LNCAP (cell line): ENCODE data around the gene ARHGEF2.

ENCODE experiments used
- TF ChIP-seq, protein P1 (sequence below): fragments of 450-650 bp; IDR thresholded peaks from 2 replicates; pipeline ENCODE4 v1.5.1; 2017; ENCODE audit warnings: mild to moderate bottlenecking

The ARHGEF2 gene

DNA sequence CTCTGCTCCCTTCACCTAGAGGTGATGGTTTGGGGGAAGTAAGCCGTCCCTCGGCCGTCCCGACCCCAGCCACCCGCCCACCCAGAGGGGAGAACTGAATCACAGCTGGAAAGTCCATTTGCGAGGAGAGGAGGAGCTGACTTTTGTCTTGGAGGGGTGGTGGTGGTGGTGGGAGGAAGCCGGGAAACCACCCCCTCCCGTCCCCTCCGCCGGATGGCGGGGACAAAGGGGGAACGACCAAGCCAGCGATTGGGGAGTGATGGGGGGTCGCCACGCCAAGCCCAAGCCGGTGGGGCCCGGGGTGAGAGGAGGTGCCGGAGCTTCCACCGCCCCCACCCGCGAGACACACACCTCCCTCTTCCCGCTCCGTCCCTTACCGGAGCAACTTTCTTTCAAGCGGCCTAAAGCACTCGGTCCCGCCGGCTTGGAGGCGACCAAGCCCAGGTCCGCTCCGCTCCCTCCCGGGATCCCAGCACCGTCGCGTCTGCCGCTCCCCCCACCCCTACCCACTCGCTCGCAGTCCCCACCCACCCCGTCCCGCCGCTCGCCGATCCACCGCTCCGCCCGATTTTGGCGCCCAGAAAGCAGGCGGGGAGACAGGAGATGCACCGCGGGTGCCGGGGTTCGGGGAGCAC is 540 bp downstream of the ARHGEF2 start:
- TF ChIP-seq, protein P1, sequence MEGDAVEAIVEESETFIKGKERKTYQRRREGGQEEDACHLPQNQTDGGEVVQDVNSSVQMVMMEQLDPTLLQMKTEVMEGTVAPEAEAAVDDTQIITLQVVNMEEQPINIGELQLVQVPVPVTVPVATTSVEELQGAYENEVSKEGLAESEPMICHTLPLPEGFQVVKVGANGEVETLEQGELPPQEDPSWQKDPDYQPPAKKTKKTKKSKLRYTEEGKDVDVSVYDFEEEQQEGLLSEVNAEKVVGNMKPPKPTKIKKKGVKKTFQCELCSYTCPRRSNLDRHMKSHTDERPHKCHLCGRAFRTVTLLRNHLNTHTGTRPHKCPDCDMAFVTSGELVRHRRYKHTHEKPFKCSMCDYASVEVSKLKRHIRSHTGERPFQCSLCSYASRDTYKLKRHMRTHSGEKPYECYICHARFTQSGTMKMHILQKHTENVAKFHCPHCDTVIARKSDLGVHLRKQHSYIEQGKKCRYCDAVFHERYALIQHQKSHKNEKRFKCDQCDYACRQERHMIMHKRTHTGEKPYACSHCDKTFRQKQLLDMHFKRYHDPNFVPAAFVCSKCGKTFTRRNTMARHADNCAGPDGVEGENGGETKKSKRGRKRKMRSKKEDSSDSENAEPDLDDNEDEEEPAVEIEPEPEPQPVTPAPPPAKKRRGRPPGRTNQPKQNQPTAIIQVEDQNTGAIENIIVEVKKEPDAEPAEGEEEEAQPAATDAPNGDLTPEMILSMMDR = no peak

DNA sequence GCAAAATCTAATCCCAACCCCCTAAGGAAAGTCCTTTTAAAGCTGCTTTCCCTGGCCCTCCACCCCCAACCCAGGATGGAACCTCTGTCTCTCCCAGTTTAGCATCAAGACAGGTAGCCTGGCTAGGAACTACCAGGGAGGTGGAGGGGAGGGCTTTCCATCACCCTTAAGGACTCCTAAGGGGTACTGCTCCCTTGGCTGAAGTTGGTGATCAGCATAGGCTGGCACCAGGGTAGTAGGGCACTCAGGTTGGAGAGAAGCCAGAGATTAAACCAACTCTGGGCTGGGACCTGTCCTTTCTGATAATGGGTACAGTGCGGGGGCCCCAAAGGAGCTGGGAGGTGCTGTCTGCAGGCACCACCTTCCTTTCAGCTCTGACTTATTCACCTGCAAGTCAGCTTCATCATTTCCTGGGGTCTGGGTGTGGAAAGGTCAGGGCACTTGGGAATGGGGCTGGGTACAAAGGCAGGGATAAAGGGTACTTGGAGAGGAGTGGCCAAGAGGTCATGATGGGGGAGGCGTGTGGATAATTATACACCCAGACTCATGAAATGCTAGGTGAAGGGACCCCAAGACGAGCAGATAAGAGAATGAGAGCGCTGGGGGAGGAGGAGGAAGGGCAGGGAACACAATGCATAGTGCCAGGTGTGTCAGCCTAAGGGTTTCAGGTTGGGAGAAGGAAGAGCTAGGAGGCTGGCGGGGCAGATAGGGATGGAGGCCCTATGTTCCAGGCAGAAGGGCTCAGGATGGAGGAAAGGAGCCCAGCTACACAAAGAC is 1.2 kb downstream of the ARHGEF2 start:
- TF ChIP-seq, protein P1 = no peak

DNA sequence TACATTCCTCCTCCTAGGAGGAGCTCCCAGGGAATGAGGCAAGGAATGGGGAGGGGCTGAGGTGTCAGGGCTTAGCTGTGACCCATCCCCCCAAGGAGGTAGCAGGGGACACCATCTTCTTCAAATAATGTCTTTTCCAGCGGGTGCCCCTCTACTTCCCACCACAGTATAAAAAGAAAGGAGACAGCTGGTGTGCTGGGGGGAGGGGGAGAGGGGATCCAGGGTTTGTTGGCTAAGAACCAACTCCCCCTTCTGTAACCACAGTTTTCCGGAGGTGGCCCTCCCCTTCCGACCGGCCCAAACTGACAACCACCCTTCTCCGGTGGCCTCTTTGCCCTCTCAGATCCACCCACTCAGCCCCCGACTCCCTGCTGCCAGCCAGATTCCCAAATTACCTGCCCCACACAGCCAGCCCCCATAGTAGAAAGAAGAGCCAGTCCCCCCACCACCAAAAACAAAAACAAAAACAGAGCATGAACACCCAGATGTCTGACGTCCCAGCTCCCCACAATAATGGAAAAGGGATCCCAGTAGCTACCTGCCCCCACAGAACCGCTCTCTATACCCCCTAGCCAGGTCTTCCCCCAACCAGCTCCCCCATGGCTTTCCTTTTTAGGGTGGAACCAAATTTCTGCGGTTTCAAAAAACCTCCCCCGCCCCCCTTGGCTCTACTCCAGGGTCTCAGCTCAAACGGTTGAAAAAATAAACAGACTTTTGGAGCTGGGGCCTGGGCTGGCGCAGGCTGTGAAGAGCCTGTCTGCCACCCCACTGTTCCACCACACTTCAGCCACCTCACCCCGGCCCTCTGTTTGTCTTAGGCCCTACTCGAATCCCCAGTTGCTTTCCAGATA is 2.1 kb downstream of the ARHGEF2 start:
- TF ChIP-seq, protein P1 = no peak

DNA sequence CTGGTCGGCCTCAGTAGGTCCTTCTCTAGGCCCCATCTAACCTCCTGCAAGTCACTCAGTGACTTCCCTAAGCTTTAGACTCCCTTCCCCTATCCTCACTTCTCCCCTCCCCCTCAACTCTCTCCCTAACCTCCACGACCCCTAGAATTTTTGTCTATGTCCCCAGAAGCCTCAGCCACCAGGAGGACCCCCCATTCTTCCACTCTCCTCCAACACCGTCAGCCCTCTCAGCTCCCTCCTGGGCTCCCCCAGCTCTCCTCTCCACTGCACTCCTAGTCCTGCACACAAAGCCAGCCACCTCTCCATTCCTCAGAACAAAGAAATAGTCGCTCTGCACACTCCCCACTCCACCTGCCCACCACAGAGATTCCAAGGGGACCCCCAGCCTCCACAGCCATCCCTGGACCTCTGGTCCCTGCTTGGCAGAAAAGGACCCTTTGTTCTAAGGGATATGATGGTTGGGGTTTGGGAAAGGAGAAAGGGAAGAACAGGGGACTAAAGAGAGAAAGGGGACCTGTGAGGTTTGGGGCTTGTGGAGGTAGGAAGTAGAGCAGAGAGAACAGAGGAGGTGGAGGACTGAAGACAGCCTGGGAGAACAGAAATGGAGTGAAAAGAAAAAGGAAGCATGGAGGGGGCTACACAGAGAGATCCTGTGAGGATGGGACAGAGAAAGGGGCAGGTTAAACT is 2.8 kb downstream of the ARHGEF2 start:
- TF ChIP-seq, protein P1 = no peak

DNA sequence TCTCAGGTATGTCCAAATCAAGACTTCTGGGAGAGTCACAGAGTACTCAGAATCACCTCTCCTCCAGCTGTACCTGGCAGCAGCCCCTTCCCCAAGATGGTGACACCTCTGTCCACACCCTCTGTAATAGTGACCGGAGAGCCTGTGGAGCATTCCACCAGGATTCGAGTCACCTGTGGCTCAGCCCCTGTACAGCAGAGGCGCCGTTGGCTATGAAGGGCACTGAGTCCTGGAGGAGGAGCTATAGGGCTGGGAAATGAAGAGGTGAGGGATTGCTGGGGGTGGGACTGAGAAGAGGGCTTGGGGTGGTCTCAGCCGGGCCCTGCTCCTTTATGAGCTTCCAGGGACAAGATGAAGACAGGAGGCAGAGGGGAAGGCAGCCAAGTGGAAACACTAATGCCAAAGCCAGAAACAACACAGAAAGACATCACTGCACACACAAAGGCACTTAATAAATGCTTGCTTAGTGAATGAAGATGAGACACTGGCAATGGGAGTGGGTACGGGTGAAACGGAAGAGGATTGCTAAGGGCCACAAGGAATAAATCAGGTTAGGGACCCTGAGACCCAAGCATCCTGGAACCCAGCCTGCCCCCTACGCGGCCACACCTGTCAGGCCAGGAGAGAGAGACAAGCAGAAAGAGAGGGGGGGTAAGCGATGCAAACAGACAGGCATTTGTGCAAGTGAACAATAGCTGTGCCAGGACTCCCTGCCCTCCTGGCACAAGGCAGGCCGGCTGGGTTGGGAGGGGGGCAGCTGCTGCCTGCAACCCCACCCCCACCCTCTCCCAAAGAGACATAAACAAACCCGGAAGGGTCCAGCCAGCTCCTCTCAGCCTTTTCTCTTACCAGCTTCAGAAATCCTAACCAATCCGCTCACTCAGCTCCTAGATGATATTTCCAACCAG is 3.9 kb downstream of the ARHGEF2 start:
- TF ChIP-seq, protein P1 = no peak

DNA sequence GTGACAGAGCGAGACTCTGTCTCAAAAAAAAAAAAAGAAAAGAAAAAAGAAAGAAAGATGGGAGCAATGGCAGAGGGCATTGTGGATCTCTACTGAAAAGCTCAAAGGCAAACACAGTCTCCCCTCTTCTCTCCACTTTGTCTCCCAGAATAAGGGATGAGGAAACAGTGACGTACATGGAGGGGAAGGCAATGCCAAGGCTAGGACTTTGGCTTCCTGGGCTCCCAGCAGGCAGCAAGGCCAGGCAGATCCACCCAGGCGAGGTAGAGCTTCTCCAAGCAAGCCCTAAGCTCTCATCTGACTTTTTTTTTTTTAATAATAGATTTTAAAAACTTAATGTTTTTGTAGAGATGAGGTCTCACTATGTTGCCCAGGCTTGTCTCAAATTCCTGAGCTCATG is 4.6 kb downstream of the ARHGEF2 start:
- TF ChIP-seq, protein P1 = no peak
